Endothelial cell (in vitro differentiated cells): Measurements from ENCODE around the gene GBP1. TPM values are rescaled to one million over a fixed set of nuclear protein-coding genes. Genes with fewer than 3 reads are reported as not detected.
"Not testable (repeated sequence)": the region's sequence is repeated elsewhere in the genome, so short reads cannot be mapped to it uniquely, and the experiment has no call there.

Experiments
- DNase-seq: peaks from one replicate; pipeline ENCODE4 v3.0.0; 2021; ENCODE audit warnings: low spot score
- H3K27ac Mint-ChIP-seq: one replicate; pipeline ENCODE4 v1.8.0; 2021; ENCODE audit warnings: mixed read lengths, inconsistent platforms; ENCODE audit not compliant: unreplicated experiment
- H3K27me3 Mint-ChIP-seq: one replicate; pipeline ENCODE4 v1.8.0; 2021; ENCODE audit warnings: mild to moderate bottlenecking, moderate library complexity, mixed read lengths, inconsistent platforms; ENCODE audit not compliant: unreplicated experiment
- H3K36me3 Mint-ChIP-seq: one replicate; pipeline ENCODE4 v1.8.0; 2021; ENCODE audit warnings: mild to moderate bottlenecking, low read depth, mixed read lengths, inconsistent platforms; ENCODE audit not compliant: unreplicated experiment
- H3K4me1 Mint-ChIP-seq: one replicate; pipeline ENCODE4 v1.8.0; 2021; ENCODE audit warnings: mild to moderate bottlenecking, mixed read lengths, inconsistent platforms; ENCODE audit not compliant: unreplicated experiment
- H3K4me3 Mint-ChIP-seq: one replicate; pipeline ENCODE4 v1.8.0; 2021; ENCODE audit warnings: mild to moderate bottlenecking, mixed read lengths, inconsistent platforms; ENCODE audit not compliant: unreplicated experiment
- H3K9me3 Mint-ChIP-seq: one replicate; pipeline ENCODE4 v1.8.0; 2021; ENCODE audit warnings: mixed read lengths, inconsistent platforms; ENCODE audit not compliant: unreplicated experiment
- CTCF ChIP-seq: fragments of 200-600 bp; sonication (generic); IDR thresholded peaks from one replicate; pipeline ENCODE4 v1.5.0; 2021; ENCODE audit warnings: antibody characterized with exemption; ENCODE audit not compliant: unreplicated experiment
- total RNA-seq: library from RNA; stranded (reverse); fragmentation: NEBNext Ultra II Directional; extraction: Animal tissue kit (Norgen Biotek cat#: 25700); gene quantifications from one replicate; pipeline ENCODE4 v1.2.1, GENCODE V29; 2021; ENCODE audit not compliant: unreplicated experiment

Gene GBP1
- total RNA-seq, 1 donor from 2014 or later, result 9.9 TPM

DNA sequence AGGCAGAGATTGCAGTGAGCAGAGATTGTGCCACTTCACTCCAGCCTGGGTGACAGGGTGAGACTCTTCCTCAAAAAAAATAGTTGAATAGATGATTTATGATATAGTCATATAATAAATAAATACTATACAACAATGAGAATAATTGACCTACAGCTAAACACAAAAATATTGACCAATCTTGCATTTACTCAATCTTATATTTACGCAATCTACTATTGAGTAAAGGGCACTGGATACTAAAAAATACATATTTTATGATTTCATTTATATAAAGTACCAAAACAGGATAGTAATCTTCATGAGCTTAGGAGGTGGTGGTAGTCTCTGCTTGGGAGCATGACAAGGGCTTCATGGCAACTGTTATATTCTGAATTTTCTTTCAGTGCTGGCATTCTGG, 23.3 kb downstream of the GBP1 start:
- Mint-ChIP-seq H3K4me1 (peaks cover 5% of the 10 kb centered on the region), H3K27ac (no peak overlapping the region), H3K27me3 (peaks cover 3% of the 10 kb centered on the region), H3K4me3 (no peak overlapping the region), H3K36me3 (peaks cover 23% of the 10 kb centered on the region), H3K9me3 (peaks cover 5% of the 10 kb centered on the region)
- DNase-seq, result no peak
- no peak for TF ChIP-seq CTCF

DNA sequence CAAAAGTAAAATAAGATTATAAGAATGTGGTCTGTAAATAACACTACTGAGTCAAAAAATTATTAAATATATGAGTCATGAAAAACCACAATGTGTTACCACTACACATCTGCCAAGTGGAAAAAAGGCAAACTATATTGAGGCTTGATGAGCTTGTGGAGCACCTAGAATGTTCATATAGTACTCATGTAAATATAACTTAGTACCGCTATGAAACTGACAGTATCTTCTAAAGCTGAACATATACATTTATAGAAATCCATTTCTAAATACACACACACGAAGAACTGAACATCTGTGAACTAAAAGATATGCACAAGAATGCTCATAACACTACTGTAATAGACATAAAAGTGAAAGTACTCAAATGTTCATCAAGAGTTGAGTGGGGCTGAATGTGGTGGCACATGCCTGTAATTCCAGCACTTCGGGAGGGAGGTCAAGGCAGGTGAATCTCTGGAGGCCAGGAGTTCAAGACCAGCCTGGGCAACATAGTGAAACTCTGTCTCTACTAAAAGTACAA, 23.8 kb downstream of the GBP1 start:
- H3K9me3 Mint-ChIP-seq, result peaks cover 5% of the 10 kb centered on the region
- peaks cover 5% of the 10 kb centered on the region for H3K4me1 Mint-ChIP-seq
- no peak for TF ChIP-seq CTCF
- H3K27ac Mint-ChIP-seq, result no peak overlapping the region
- H3K27me3 Mint-ChIP-seq, result peaks cover 3% of the 10 kb centered on the region
- DNase-seq, result no peak
- H3K4me3 Mint-ChIP-seq, result no peak overlapping the region
- H3K36me3 Mint-ChIP-seq, result peaks cover 23% of the 10 kb centered on the region

- no peak for DNase-seq
- peaks cover 3% of the 10 kb centered on the region for H3K27me3 Mint-ChIP-seq
- no peak overlapping the region for H3K4me3 Mint-ChIP-seq
- TF ChIP-seq CTCF, result no peak
- peaks cover 5% of the 10 kb centered on the region for H3K9me3 Mint-ChIP-seq
- H3K4me1 Mint-ChIP-seq, result peaks cover 5% of the 10 kb centered on the region
- peaks cover 23% of the 10 kb centered on the region for H3K36me3 Mint-ChIP-seq
- no peak overlapping the region for H3K27ac Mint-ChIP-seq
Measured at GRCh38 chr1:89040315-89040626, 24.7 kb downstream of the GBP1 start.

DNA sequence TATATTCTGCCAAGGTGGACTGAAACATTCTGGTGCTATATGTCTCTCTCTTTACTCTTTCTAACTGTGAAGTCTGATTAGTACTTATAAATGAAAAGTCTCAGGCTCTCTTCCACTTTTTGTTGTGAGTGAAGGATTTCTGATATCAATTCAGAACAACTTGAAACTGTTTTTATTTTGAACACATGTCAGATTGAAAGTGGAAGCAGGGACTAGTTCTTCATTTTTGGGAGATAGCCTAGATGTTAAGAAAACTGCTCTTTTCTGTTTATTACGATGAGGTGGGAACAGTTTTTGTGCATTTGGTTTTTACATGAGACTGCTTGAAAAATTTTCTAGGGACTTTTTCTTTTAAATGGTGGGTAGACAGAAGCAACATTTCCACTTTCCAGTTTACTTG, 27.8 kb downstream of the GBP1 start:
- H3K4me3 Mint-ChIP-seq, result no peak overlapping the region
- TF ChIP-seq CTCF, result no peak
- H3K27me3 Mint-ChIP-seq, result peaks cover 4% of the 10 kb centered on the region
- peaks cover 3% of the 10 kb centered on the region for H3K4me1 Mint-ChIP-seq
- H3K36me3 Mint-ChIP-seq, result peaks cover 10% of the 10 kb centered on the region
- peaks cover 2% of the 10 kb centered on the region for H3K9me3 Mint-ChIP-seq
- H3K27ac Mint-ChIP-seq, result no peak overlapping the region
- DNase-seq, result no peak

DNA sequence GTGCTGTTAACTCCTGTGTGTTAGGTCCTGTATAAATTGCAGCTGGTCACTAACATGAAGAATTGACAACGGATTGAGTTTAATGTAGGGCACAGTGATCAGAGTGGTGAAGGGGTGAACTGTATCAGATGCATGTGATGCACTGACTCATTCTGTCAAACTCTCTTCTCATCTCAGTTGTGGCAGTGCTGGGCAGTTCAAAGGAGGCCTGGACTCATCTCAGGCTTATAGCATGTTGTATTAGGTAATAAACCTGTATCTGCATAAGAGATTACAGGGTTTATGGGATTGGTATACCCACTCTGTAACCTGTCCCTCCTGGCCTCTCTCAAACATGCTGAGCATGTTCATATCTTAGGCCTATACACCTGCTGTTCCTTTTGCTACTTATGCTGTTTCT, 29.9 kb downstream of the GBP1 start:
- H3K36me3 Mint-ChIP-seq, result peaks cover 7% of the 10 kb centered on the region
- no peak for TF ChIP-seq CTCF
- no peak for DNase-seq
- no peak overlapping the region for H3K4me3 Mint-ChIP-seq
- peaks cover 4% of the 10 kb centered on the region for H3K27me3 Mint-ChIP-seq
- peaks cover 3% of the 10 kb centered on the region for H3K4me1 Mint-ChIP-seq
- H3K27ac Mint-ChIP-seq, result no peak overlapping the region
- H3K9me3 Mint-ChIP-seq, result no peaks in the 10 kb centered on the region

DNA sequence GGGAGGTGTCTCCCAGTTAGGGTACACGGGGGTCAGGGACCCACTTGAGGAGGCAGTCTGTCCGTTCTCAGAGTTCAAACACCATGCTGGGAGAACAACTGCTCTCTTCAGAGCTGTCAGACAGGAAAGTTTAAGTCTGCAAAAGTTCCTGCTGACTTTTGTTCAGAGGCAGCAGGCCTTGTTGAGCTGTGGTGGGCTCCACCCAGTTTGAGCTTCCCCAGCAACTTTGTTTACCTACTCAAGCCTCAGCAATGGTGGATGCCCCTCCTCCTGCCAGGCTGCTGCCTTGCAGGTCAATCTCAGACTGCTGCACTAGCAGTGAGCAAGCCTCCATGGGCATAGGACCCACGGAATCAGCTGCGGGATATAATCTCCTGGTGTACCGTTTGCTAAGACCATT, 31.0 kb downstream of the GBP1 start:
- H3K36me3 Mint-ChIP-seq, H3K9me3 Mint-ChIP-seq, DNase-seq, H3K27me3 Mint-ChIP-seq, H3K4me3 Mint-ChIP-seq, H3K27ac Mint-ChIP-seq, H3K4me1 Mint-ChIP-seq: not testable (repeated sequence)

- not testable (repeated sequence) for H3K9me3 Mint-ChIP-seq, H3K36me3 Mint-ChIP-seq, H3K4me3 Mint-ChIP-seq, H3K27ac Mint-ChIP-seq, H3K27me3 Mint-ChIP-seq, H3K4me1 Mint-ChIP-seq, DNase-seq
Measured at GRCh38 chr1:89029051-89029450, 36.0 kb downstream of the GBP1 start.
